ENCODE measurements around the gene MED25.

Gene MED25

DNA sequence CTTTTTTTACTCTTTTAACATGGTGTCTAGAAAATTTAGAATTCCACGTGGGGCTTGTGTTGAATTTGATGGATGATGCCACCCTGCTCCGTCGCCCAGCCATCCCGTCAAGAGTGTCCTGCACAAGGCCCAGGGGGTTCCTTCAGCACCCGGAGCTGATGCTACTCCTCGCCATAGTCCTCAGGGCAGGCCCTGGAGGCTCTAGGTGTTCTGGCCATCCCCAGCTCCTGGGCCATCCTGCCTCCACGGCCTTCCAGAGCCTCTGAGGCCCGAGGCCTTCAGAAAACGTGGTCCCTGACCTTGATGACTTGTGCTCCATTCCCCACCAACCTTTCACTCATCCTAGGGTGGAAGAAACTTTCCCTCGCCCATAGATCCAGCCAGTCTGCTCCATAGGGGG lies 55.7 kb downstream of the MED25 start:
- DNase-seq (ENCODE audit: low spot score): no peak

DNA sequence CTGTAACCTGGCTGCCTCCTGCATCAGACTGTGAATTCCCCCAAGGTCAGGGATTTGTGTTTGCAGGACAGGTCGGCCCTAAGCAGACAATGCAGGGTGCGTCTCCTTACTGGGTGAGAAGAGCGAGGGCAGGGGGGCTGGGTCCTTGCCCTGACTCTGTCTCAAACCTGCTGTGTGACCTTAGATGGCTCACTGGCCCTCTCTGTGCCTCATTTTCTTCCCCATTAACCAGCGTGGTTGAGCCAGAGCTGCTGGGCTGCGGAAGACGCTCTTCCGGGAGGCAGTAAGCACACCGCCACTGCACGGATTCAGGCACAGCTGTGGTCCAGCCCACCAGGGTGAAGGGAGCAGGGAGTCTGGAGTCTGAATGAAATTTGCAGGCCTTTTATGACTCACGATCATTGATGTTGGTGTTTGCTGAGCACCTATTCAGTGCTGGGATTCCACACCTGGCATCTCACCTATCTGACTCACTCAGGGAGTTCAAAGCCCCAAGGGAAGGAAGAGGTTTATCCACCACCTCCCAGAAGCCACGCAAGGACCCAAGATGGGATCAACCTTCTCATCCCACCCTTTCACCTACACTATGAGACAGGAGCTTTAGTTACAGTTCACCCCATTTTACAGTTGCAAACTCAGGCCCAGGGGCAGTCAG lies 56.5 kb downstream of the MED25 start:
- DNase-seq (ENCODE audit: low spot score): peak; percentile 50

DNA sequence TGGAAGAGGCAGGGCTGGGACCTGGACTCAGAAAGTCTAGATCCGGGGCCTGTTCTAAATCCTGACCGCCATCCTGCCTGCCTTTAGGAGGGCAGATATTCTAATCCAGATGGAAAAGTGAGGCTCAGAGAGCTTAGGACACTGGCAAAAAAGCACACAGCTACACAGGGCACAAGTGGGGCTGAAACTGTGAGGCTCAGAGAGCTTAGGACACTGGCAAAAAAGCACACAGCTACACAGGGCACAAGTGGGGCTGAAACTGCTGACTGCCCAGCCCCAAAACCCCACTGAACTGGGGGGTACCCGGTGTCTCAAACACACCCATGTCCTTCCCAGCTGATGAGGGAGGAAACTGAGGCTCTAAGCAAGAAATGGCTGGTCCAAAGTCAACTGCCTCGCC lies 57.1 kb downstream of the MED25 start:
- no peak for DNase-seq (ENCODE audit: low spot score)

DNA sequence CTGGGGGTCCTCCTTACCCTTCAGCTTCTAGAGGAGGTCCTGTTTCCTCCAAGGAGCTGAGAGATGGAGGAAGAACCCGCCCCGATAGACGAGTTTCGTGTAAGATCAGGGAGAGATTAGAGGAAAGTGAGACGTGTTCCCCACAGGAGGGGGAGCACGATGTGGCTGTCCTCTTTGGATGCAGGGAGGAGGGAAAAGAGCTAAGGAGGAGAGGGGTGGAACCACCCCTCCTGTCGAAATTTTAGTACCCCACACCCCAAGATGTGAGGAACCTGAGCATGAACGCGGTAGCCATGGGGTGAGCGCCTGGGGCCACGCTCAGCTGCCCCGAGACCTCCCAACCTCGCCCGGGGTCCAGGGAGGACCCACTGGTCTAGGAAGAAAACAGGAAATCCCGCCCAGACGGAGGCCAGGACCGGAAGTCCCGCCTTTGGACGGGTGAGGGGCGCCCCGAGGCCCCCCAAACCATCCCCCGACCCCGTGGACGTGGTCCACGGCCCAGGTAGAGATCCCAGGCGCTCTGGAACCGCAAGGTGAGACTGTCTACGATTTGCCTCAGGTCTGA lies 57.9 kb downstream of the MED25 start:
- DNase-seq (ENCODE audit: low spot score): peak; percentile 86

DNA sequence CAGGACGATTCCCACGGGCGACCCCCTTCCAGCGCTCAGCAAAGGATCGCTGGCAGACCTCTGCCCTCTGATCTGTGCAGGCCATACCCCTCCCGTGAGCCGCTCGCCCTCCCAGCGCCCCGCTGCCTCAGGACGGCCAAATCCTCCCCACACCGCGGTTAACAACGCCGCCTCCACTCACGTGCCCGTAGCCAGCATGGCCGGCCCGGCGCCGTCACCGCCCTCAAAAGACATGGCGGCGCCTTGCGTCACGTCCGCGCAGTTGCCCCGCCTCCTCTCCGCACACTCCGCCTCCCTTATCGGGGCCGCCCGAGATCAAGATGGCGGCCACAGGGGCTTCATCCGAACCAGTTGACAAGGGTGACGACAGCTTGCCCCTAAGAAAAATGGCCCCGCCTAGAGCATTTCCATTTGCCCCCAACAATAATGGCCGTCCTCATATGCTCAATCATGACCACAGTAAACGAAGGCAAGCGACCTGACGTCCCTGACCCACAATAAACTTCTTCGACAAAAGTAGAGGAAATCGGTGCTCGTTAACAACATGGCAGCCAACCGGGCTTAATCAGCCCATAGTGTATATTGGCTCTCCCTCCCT lies 58.4 kb downstream of the MED25 start:
- peak; percentile 99 for DNase-seq (ENCODE audit: low spot score)

DNA sequence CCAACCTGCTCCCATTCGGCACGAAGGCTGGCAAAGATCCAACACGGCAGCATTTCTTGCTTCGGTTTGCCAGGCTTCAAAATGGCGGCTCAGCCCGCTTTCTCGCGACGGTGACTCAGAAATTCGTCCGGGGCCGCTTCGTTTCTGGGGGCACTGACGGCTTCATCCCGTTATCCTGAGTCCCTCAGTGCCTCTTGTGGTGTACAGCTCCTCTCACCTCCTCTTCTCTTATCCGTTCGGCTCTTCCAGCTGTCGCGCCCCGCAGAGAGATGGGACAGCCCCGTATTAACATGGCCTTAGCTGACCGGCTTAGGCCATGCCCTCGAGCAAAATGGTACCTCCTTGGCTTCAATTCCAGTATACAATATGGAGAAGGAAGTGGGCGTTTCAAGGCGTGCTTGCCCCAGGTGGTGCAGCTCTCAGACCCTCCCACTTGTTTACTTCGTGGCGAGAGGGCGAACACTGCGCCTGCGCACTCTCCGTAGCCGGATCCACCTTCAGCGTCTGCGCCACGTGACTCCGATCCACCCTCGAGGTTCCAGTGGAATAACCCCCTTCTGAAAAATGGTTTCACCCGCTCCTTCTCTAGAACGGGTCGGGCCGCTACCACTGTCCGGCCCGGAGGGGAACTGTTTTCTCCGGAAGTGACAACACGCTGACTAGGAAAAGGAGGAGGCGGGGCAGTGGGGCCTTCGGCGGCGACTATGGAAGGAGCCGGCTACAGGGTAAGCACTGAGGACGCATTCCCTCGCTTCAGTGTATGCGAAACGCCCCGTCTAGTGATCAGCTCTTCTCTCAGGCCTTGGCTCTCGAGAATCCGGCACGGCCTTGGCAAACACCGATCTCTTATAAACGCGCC lies 59.2 kb downstream of the MED25 start, which contains the start of the genes AKT1S1 and TBC1D17:
AKT1S1 (minus strand) TSS at position 336 of the 859 bp plus-strand sequence. CDS start 4,060 bp downstream, outside the sequence.
TBC1D17 (plus strand) TSS at position 683 of the 859 bp plus-strand sequence; CDS start at position 705, 22 bp downstream.
- DNase-seq (ENCODE audit: low spot score): peak; percentile 100

DNA sequence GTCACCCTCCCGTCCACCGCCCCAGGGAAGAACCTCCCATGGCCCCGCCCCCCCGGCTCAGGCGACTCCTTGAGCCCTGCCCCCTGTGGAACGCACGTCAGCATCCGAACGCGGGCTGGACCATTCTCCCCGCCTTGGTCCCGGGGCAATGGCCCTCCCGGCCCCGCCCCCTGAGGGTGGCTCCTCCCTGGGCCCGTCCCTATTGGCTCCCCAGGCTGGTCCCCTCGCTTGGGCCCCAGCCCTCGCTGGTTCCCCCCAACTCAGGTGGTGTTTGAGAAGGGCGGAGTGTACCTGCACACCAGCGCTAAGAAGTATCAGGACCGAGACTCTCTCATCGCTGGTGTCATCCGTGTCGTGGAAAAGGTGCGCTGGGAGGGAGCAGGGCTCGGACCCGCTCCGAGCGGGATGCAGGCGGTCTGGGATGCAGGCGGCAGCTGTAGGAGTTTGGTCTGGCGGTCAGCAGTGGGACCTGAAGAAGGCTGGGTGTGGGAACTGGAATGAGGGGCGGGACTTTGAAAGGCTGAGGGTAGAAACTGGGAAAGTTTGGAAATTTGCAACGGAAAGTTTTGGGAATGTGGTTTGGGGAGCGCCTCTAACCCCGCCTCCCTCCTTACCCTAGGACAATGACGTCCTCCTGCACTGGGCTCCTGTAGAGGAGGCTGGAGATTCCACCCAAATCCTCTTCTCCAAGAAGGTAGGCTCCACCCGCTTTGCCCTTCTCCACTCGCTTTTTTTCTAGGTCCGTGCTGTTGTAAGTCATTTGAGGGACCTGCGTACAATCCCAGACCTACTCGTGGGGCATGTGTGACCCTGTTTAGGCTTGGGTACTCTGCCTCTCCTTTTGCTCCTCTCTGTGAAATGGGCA lies 60.0 kb downstream of the MED25 start:
- DNase-seq (ENCODE audit: low spot score): peak; percentile 99

DNA sequence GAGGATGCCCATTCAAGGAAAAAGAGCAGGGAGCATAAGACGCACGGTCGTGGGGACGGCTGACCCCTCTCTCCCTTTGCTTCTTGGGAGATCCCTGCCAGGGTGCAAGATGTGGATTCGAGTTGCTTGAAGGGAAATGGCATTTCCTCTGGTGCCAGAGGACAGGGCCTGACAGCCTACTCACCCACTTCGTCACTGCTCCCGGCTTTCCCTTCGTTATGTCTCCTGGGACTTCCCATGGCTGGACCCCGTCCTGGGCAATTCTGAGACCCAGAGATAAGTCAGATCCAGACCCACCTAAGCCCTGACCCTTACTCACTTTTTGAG lies 60.6 kb downstream of the MED25 start:
- DNase-seq (ENCODE audit: low spot score): no peak

DNA sequence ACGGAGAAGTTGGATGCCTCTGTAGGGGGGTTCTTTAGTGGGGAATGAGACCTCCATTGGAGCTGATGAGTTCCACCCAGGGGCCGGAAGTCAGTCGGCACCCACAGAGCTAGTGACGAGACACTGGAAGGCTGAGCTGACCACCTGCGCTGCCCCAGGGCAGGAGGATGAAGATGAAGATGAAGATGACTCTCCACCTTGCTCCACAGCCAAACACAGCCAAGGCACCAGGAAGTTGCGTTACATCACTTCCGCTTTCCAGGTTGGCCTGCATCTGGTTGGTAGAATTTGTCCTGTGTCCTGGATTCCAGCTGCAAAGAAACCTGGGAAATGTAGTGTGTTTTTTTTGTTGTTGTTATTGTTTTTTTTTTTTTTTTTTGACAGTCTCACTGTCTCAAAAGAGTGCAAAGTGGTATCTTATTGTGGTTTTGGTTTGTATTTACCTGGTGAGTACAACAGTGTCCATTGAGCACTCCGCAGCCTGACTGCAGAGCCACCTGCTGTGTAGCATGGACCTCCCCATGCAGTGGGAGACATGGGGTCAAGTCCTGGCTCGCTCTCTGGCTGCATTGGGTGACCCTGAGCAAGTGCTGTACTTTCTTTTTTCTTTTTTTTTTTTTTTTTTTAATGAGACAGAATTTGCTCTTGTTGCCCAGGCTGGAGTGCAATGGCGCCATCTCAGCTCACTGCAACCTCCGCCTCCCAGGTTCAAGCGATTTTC lies 61.3 kb downstream of the MED25 start:
- DNase-seq (ENCODE audit: low spot score): peak; percentile 10

DNA sequence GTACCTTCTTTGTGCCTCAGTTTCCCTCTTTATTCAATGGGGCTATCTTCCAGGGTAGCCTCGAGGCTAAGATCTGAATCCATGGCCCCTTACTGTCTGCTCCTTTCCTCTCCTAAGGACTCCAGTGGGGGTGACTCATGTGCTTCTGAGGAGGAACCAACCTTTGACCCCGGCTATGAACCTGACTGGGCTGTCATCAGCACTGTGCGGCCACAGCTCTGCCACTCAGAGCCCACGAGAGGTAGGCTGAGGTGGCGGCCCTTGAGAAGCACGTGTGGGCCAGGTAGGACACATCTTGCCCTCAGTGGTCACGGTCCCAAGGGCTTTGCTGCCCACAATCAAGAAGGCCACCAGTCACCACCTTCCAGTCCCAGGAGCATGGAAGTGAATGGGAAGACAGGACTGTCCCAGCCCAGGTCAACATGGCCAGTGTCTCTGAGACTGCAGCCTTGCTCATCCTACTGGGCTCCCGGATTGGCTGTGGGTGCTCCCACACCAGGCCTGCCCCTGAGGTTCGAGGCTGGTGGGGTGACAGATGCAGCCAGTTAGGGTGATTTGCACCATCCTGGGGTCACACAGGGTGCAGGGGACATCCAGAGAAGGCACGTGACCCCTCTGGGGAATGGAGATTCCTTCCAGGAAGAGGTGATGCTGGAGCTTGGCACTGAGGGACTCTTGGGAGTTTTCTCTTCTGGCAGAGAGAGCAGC lies 62.2 kb downstream of the MED25 start:
- DNase-seq (ENCODE audit: low spot score): no peak

DNA sequence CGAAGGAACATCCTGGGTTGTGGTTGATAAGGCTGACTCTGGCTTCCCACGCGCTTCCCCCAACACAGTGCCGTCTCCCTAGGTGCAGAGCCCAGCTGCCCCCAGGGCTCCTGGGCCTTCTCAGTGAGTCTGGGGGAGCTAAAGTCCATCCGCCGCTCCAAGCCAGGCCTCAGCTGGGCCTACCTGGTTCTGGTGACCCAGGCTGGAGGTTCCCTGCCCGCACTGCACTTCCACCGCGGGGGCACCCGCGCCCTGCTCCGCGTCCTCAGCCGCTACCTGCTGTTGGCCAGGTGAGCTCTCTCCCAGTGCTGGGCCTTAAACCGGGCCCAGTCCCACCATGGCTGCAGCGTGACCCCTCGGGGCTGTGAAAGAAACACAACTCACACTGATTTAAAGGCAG lies 63.1 kb downstream of the MED25 start:
- no peak for DNase-seq (ENCODE audit: low spot score)

DNA sequence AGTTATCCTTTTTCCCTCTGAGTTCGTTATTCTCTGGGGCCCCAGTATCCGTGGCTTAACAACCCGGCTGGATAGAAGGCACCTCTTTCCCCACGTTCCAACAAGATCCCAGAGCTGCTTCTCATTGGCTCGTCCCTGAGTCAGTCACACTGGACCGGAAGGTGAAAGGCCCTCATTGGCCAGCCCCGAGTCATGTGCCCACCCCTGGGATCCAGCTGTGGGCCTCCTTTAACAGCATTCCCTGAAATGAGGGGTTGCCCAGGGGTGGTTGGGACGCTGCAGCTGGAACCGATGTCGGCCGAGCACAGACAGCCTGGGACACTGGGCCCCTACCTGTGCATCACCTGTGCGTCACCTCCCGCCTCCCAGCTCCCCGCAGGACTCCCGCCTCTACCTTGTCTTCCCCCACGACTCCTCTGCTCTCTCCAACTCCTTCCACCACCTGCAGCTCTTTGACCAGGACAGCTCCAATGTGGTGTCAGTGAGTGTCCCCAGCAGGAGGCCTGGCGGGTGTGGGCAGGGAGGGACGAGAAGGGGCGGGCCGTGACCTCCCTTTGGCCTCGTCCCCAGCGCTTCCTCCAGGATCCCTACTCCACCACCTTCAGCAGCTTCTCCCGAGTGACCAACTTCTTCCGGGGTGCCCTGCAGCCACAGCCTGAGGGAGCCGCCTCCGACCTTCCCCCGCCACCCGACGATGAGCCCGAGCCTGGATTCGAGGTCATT lies 63.7 kb downstream of the MED25 start:
- no peak for DNase-seq (ENCODE audit: low spot score)

DNA sequence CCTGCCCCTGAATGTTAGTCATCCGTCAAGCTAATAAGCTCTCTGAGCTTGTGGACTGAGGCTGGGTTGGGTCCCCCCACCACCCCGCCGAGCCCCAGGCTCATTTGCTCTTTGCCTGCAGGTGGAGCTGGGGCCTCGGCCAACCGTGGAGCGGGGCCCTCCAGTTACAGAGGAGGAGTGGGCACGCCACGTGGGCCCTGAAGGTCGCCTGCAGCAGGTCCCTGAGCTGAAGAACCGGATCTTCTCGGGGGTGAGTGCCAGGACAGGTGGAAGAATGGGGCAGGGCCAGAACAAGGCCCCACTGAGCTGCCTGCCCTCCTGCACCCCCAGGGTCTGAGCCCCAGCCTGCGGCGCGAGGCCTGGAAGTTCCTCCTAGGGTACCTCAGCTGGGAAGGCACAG lies 64.6 kb downstream of the MED25 start:
- no peak for DNase-seq (ENCODE audit: low spot score)

DNA sequence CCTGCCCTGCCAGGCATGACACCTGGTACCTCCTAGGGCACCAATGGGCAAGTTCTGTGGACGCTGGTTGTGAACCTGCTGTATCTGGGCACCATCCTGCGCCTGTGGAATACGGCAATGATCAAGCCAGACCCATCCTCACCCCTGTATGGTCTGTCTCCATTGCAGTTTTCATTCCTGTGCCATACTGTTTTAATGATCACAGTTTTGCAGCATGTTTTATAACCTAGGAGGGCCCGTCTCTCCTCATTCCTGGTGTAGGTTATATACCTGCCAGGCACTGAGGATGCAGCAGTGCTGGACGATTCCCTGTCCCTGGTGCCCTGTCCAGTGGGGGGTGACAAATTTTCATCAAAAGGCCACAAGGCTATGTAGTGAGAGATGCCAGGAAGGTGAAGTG lies 65.0 kb downstream of the MED25 start:
- no peak for DNase-seq (ENCODE audit: low spot score)

DNA sequence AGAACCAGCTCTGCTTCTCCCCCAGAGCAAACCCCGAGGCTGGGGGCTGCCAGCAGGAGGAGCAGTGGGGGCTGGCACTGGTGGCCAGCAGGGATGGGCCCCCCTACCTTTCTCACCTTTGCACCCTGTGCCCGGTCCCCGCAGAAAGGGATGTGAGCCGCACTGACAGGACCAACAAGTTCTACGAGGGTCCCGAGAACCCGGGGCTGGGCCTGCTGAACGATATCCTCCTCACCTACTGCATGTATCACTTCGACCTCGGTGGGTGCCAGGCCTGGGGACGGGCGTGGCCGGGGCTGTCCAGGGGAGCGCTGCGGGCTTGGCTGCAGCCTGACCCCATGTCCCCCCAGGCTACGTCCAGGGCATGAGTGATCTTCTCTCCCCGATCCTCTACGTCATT lies 66.0 kb downstream of the MED25 start:
- DNase-seq (ENCODE audit: low spot score): no peak

DNA sequence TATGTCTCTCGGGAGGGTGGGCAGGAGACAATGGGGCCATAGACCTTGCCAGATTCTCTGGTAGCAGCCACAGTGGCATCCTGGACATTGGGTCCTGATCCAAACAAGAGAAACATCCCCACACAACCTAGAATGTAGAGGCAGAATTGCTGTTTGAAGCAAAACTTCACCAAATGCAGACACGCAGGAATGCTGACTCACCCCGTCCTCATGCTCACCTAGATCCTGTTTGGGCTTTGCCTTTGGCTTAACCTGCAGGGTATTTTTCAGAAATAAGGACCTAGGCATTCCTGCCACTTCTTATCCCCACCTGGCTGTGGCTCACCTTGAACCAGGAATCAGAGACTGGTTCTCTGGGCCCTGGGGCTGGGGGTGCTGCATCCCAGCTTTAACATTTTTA lies 66.7 kb downstream of the MED25 start:
- DNase-seq (ENCODE audit: low spot score): no peak

All from hematopoietic multipotent progenitor cell treated with erythropoietin and hydrocortisone succinate and interleukin-3 and kit ligand, for 17 days (in vitro differentiated cells).